Activated CD4-positive, alpha-beta T cell treated with anti-CD3 and anti-CD28 coated beads, Interleukin-2, amount 50 U/mL, for 16 hours (primary cell): Measurements from ENCODE around the gene WWOX.

Experiments
- DNase-seq: peaks from one replicate; pipeline ENCODE4 v3.0.0-alpha.2; 2020

Gene WWOX

GRCh38 chr16:78368121-78369102, 269.0 kb downstream of the WWOX start:
- DNase-seq: no peak

GRCh38 chr16:78372277-78372676, 272.8 kb downstream of the WWOX start:
- no peak for DNase-seq

- no peak for DNase-seq
These were observed 275.7 kb downstream of the WWOX start for GRCh38 chr16:78375055-78375679.

GRCh38 chr16:78376452-78376851, 277.0 kb downstream of the WWOX start:
- no peak for DNase-seq

- DNase-seq: no peak
These were observed 277.9 kb downstream of the WWOX start for GRCh38 chr16:78377312-78377711.

GRCh38 chr16:78381060-78381459, 281.6 kb downstream of the WWOX start:
- DNase-seq: no peak

- DNase-seq: no peak
These were observed 283.7 kb downstream of the WWOX start for GRCh38 chr16:78383118-78383517.

- DNase-seq: no peak
These were observed 285.8 kb downstream of the WWOX start for GRCh38 chr16:78385086-78385805.

- DNase-seq: no peak
These were observed 287.3 kb downstream of the WWOX start for GRCh38 chr16:78386557-78387324.

GRCh38 chr16:78389009-78389498, 289.6 kb downstream of the WWOX start:
- DNase-seq: no peak

- DNase-seq: no peak
These were observed 290.6 kb downstream of the WWOX start for GRCh38 chr16:78390092-78390491.

- no peak for DNase-seq
These were observed 291.3 kb downstream of the WWOX start for GRCh38 chr16:78390508-78391324.

- no peak for DNase-seq
These were observed 293.2 kb downstream of the WWOX start for GRCh38 chr16:78392585-78393195.

GRCh38 chr16:78395035-78395434, 295.6 kb downstream of the WWOX start:
- DNase-seq: no peak

GRCh38 chr16:78396046-78396445, 296.6 kb downstream of the WWOX start:
- DNase-seq: no peak

- DNase-seq: no peak
These were observed 297.2 kb downstream of the WWOX start for GRCh38 chr16:78396673-78397072.

- DNase-seq: no peak
These were observed 299.9 kb downstream of the WWOX start for GRCh38 chr16:78399384-78399783.

- no peak for DNase-seq
These were observed 303.4 kb downstream of the WWOX start for GRCh38 chr16:78402833-78403232.

- no peak for DNase-seq
These were observed 305.6 kb downstream of the WWOX start for GRCh38 chr16:78405040-78405439.

- DNase-seq: no peak
These were observed 306.4 kb downstream of the WWOX start for GRCh38 chr16:78405833-78406232.

GRCh38 chr16:78407191-78407590, 307.7 kb downstream of the WWOX start:
- DNase-seq: no peak
